H1 (cell line): ENCODE measurements around the gene C15orf40. TPM values are rescaled to one million over a fixed set of nuclear protein-coding genes. Genes with fewer than 3 reads are reported as not detected.

Experiments used
- ASH2L ChIP-seq: fragments of 200-600, 300-600 bp; sonication (generic); IDR thresholded peaks from one replicate; pipeline ENCODE4 v1.7.1; 2017; ENCODE audit warnings: low read length
- BCL11A ChIP-seq, 2 experiments: IDR thresholded peaks; one replicate each; pipeline ENCODE4 v1.6.1; 2011; ENCODE audit warnings: low read depth in 2 of 2, low read length in 2 of 2, mild to moderate bottlenecking in 2 of 2
- CEBPB ChIP-seq: IDR thresholded peaks from 2 replicates; pipeline ENCODE4 v1.6.1; 2012; ENCODE audit warnings: low read depth, low read length
- CREB1 ChIP-seq: IDR thresholded peaks from 2 replicates; pipeline ENCODE4 v1.6.1; 2012; ENCODE audit warnings: inconsistent platforms
- EZH2 ChIP-seq: fragments of 200-600 bp; sonication (generic); IDR thresholded peaks from 2 replicates; pipeline ENCODE4 v1.7.1; 2012; ENCODE audit warnings: low read depth, mild to moderate bottlenecking, moderate library complexity, low read length, inconsistent platforms; ENCODE audit not compliant: severe bottlenecking
- JUND ChIP-seq: IDR thresholded peaks from 2 replicates; pipeline ENCODE4 v1.6.1; 2011; ENCODE audit warnings: mild to moderate bottlenecking, improper control_type of control experiment, low read length
- KDM4A ChIP-seq: IDR thresholded peaks from one replicate; pipeline ENCODE4 v1.7.1; 2012; ENCODE audit warnings: low read depth, mild to moderate bottlenecking, moderate library complexity, low read length, inconsistent platforms; ENCODE audit not compliant: severe bottlenecking
- MAFK ChIP-seq: IDR thresholded peaks from 2 replicates; pipeline ENCODE4 v1.6.1; 2012; ENCODE audit warnings: low read depth, mild to moderate bottlenecking, improper control_type of control experiment, low read length
- NRF1 ChIP-seq: IDR thresholded peaks from 2 replicates; pipeline ENCODE4 v1.6.1; 2011; ENCODE audit warnings: mild to moderate bottlenecking, low read depth, low read length, improper control_type of control experiment
- POU5F1 ChIP-seq: IDR thresholded peaks from 2 replicates; pipeline ENCODE4 v1.6.1; 2011; ENCODE audit warnings: low read depth, mild to moderate bottlenecking, low read length, moderate library complexity
- RFX5 ChIP-seq: IDR thresholded peaks from 2 replicates; pipeline ENCODE4 v1.6.1; 2011; ENCODE audit warnings: low read depth, low read length, improper control_type of control experiment, borderline replicate concordance
- SAP30 ChIP-seq: fragments of 300-600 bp; sonication (generic); IDR thresholded peaks from 2 replicates; pipeline ENCODE4 v1.7.1; 2012; ENCODE audit warnings: low read length, moderate library complexity, mild to moderate bottlenecking, inconsistent platforms; ENCODE audit not compliant: insufficient read depth, insufficient replicate concordance
- SIX5 ChIP-seq: IDR thresholded peaks from 2 replicates; pipeline ENCODE4 v1.6.1; 2011; ENCODE audit warnings: mild to moderate bottlenecking, low read depth, low read length
- SP1 ChIP-seq: IDR thresholded peaks from 2 replicates; pipeline ENCODE4 v1.6.1; 2011; ENCODE audit warnings: low read depth, low read length
- SRF ChIP-seq: IDR thresholded peaks from 2 replicates; pipeline ENCODE4 v1.6.1; 2011; ENCODE audit warnings: mild to moderate bottlenecking, low read depth, low read length, moderate library complexity
- SUZ12 ChIP-seq: fragments of 200-600 bp; sonication (generic); IDR thresholded peaks from 2 replicates; pipeline ENCODE4 v1.6.1; 2012; ENCODE audit warnings: mild to moderate bottlenecking, inconsistent platforms, low read length, moderate library complexity, mixed read lengths
- TAF1 ChIP-seq: IDR thresholded peaks from 2 replicates; pipeline ENCODE4 v1.6.1; 2011; ENCODE audit warnings: mild to moderate bottlenecking, low read depth, low read length
- polyA plus RNA-seq, 7 experiments: library from polyadenylated mRNA; depleted of rRNA in 3 of 7; stranded (reverse) in 5 of 7; unstranded in 2 of 7; fragments of >200 nt in 5 of 7; fragments of 200-250 nt in 2 of 7; gene quantifications; 1 replicate in 5 of 7; 2 replicates in 1 of 7; 4 replicates in 1 of 7; pipeline versions ENCODE4 v1.2.1 to v1.2.3, GENCODE V29; 2011 to 2013; ENCODE audit warnings: missing spikeins in 2 of 7, mixed read lengths in 2 of 7
- total RNA-seq: library from RNA; stranded (reverse); fragmentation: NEBNext Ultra II Directional; extraction: Animal tissue kit (Norgen Biotek cat#: 25700); gene quantifications from 2 replicates; pipeline ENCODE4 v1.2.1, GENCODE V29; 2021
- TF ChIP-seq, protein P1 (sequence below): IDR thresholded peaks from 2 replicates; pipeline ENCODE4 v1.6.1; 2012; ENCODE audit warnings: inconsistent platforms
- TF ChIP-seq, protein P2 (sequence below): IDR thresholded peaks from 2 replicates; pipeline ENCODE4 v1.6.1; 2011; ENCODE audit warnings: low read length, improper control_type of control experiment
- TF ChIP-seq, protein P3 (sequence below): IDR thresholded peaks from 2 replicates; pipeline ENCODE4 v1.6.1; 2011; ENCODE audit warnings: low read depth, mild to moderate bottlenecking, low read length; ENCODE audit not compliant: insufficient read depth
- TF ChIP-seq, protein P4 (sequence below): IDR thresholded peaks from 2 replicates; pipeline ENCODE4 v1.6.1; 2012; ENCODE audit warnings: low read length, inconsistent platforms

C15orf40 gene
- total and polyA plus RNA-seq, 2 of the 8 experiments (the other 6 are each of a cell fraction or from before 2014, with no cell fraction given): 10.7 TPM

DNA sequence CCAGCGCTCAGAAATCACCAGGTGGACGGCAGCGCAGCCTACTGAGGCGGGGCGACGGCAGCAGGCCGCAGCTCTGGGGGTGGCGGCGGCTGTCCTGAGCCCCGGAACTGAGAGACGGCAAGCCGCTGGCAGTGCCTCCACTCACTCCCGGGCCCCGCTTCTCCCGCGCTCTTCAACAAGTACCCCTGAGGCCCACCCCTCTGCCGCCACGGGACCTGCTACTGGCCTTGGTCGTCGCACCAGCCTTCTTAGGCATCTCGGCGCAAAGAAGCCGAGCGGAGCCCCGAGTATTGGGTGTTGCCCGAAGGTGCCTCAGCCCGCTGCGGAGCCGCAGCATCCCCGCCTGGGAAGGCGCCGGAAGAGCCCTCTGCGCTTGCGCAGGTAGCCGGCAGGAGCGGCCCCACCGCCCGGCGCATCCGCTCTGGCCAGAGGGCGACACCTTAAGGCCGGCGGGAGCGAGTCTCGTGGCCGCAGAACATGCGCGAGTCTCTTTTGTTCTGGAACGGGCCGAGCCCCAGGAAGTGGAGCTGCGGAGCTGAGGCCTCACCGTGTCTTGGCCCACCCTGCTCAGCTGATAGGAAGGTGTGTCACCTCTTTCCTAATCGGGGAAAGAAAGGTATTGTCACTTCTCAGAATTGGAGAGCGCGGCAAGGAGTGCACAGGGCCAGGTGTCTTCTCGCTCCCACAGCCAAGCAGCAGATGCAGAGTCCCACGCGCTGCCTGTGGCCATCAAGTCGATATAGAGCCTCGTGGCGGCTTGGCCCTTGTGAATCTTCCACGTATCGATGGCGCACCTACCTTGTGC lies at the start of gene C15orf40 (continued):
- TF ChIP-seq RFX5 (no peak), JUND (no peak), CEBPB (no peak), MAFK (no peak), SRF (no peak), SIX5 (no peak), ASH2L (peak; percentile 77), EZH2 (no peak), SUZ12 (no peak), POU5F1 (no peak), BCL11A (IDR thresholded peaks at IDR 0.05; ENCODE audit: low read depth in 2 of 2, low read length in 2 of 2) (no peak), SP1 (no peak), SAP30 (peak; percentile 38), TAF1 (peak; percentile 84), NRF1 (peak; percentile 92), CREB1 (peak; percentile 62), KDM4A (no peak)
- TF ChIP-seq, protein P1, sequence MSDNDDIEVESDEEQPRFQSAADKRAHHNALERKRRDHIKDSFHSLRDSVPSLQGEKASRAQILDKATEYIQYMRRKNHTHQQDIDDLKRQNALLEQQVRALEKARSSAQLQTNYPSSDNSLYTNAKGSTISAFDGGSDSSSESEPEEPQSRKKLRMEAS: peak; percentile 99
- TF ChIP-seq, protein P2, sequence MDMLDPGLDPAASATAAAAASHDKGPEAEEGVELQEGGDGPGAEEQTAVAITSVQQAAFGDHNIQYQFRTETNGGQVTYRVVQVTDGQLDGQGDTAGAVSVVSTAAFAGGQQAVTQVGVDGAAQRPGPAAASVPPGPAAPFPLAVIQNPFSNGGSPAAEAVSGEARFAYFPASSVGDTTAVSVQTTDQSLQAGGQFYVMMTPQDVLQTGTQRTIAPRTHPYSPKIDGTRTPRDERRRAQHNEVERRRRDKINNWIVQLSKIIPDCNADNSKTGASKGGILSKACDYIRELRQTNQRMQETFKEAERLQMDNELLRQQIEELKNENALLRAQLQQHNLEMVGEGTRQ: 0 out of 2 replicates have a peak, but pooled peaks have one; percentile 5
- TF ChIP-seq, protein P3, sequence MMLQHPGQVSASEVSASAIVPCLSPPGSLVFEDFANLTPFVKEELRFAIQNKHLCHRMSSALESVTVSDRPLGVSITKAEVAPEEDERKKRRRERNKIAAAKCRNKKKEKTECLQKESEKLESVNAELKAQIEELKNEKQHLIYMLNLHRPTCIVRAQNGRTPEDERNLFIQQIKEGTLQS: 0 out of 2 replicates have a peak, but pooled peaks have one; percentile 60
- TF ChIP-seq, protein P4, sequence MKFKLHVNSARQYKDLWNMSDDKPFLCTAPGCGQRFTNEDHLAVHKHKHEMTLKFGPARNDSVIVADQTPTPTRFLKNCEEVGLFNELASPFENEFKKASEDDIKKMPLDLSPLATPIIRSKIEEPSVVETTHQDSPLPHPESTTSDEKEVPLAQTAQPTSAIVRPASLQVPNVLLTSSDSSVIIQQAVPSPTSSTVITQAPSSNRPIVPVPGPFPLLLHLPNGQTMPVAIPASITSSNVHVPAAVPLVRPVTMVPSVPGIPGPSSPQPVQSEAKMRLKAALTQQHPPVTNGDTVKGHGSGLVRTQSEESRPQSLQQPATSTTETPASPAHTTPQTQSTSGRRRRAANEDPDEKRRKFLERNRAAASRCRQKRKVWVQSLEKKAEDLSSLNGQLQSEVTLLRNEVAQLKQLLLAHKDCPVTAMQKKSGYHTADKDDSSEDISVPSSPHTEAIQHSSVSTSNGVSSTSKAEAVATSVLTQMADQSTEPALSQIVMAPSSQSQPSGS: 0 out of 2 replicates have a peak, but pooled peaks have one; percentile 32
